ENCODE measurements around the gene OR51V1. TPM values are rescaled to one million over a fixed set of nuclear protein-coding genes. Genes with fewer than 3 reads are reported as not detected.

Gene OR51V1
- total and polyA plus RNA-seq, 2 donors (not counting 1 experiment from before 2014, with no cell fraction given): not detected

GRCh38 chr11:5242933-5243815, 42.7 kb upstream of the OR51V1 start:
- CTCF ChIA-PET: no interaction called here
- Histone ChIP-seq H2AFZ (ENCODE audit: insufficient read depth, low read depth, low read length, poor library complexity, severe bottlenecking) (no peak overlapping the region), H3K9me3 (ENCODE audit: control extremely low read depth in 1 of 3, control insufficient read depth in 2 of 3, insufficient read depth in 1 of 3, low read length in 2 of 3) (no peaks in the 10 kb centered on the region), H3K4me3 (ENCODE audit: control extremely low read depth in 1 of 5, extremely low read depth in 1 of 5, insufficient read depth in 1 of 5, low read depth in 2 of 5, low read length in 4 of 5) (no peak overlapping the region), H3K4me2 (replicated peaks; ENCODE audit: low read depth, low read length, poor library complexity, severe bottlenecking) (no peak overlapping the region), H3K9ac (ENCODE audit: low read length) (no peak overlapping the region), H3K27ac (ENCODE audit: low read length in 2 of 2) (no peak overlapping the region), H3K4me1 (ENCODE audit: control insufficient read depth in 2 of 2, insufficient read depth in 2 of 2, low read length in 2 of 2) (no peaks in the 10 kb centered on the region), H3K79me2 (ENCODE audit: control insufficient read depth, insufficient read depth, low read length) (no peaks in the 10 kb centered on the region), H3K27me3 (replicated peaks in 1 of 4; ENCODE audit: control extremely low read depth in 1 of 4, control insufficient read depth in 3 of 4, insufficient read depth in 4 of 4, low read length in 3 of 4) (no peaks in the 10 kb centered on the region), H4K20me1 (ENCODE audit: control insufficient read depth, insufficient read depth, low read length, poor library complexity, severe bottlenecking) (no peaks in the 10 kb centered on the region), H3K36me3 (replicated peaks in 1 of 2; ENCODE audit: control extremely low read depth in 1 of 2, control insufficient read depth in 1 of 2, extremely low read depth in 1 of 2, insufficient read depth in 2 of 2, low read length in 1 of 2) (no peaks in the 10 kb centered on the region)
- POLR2A ChIA-PET: no interaction called here
- Mint-ChIP-seq H3K9me3 (ENCODE audit: insufficient read depth) (no peaks in the 10 kb centered on the region), H3K27ac (no peak overlapping the region), H3K4me3 (no peak overlapping the region), H3K27me3 (peaks cover 17% of the 10 kb centered on the region), H3K4me1 (no peaks in the 10 kb centered on the region)
- ATAC-seq (ENCODE audit: low read depth) (no peak), DNase-seq (no peak)
- TF ChIP-seq CTCF (IDR thresholded peaks at IDR 0.05) (no peak), EZH2 (IDR thresholded peaks at IDR 0.05; ENCODE audit: borderline replicate concordance, insufficient read depth, low read depth, low read length, poor library complexity, severe bottlenecking) (no peak)
- intact Hi-C loops (cut with micrococcal nuclease): no loop called here
- 82% methylated on average over 6 of the region's 7 CpGs for WGBS (ENCODE audit: insufficient coverage)

GRCh38 chr11:5242208-5242607, 41.7 kb upstream of the OR51V1 start:
- Mint-ChIP-seq H3K27ac (no peak overlapping the region), H3K27me3 (peaks cover 17% of the 10 kb centered on the region), H3K4me3 (no peak overlapping the region), H3K4me1 (no peaks in the 10 kb centered on the region), H3K9me3 (ENCODE audit: insufficient read depth) (no peaks in the 10 kb centered on the region)
- intact Hi-C loops (cut with micrococcal nuclease): no loop called here
- POLR2A ChIA-PET: no interaction called here
- H3K4me2 ChIP-seq (replicated peaks; ENCODE audit: low read depth, low read length, poor library complexity, severe bottlenecking): no peak overlapping the region
- no peak overlapping the region for H3K9ac ChIP-seq (ENCODE audit: low read length)
- H3K4me1 ChIP-seq (ENCODE audit: control insufficient read depth in 2 of 2, insufficient read depth in 2 of 2, low read length in 2 of 2): no peaks in the 10 kb centered on the region
- H3K9me3 ChIP-seq (ENCODE audit: control extremely low read depth in 1 of 3, control insufficient read depth in 2 of 3, insufficient read depth in 1 of 3, low read length in 2 of 3): no peaks in the 10 kb centered on the region
- no CpG with 5 or more reads among the region's 2 CpGs for WGBS (ENCODE audit: insufficient coverage)
- no peak for DNase-seq
- no peaks in the 10 kb centered on the region for H4K20me1 ChIP-seq (ENCODE audit: control insufficient read depth, insufficient read depth, low read length, poor library complexity, severe bottlenecking)
- no peak for TF ChIP-seq EZH2 (IDR thresholded peaks at IDR 0.05; ENCODE audit: borderline replicate concordance, insufficient read depth, low read depth, low read length, poor library complexity, severe bottlenecking)
- TF ChIP-seq CTCF (IDR thresholded peaks at IDR 0.05): no peak
- H3K27ac ChIP-seq (ENCODE audit: low read length in 2 of 2): no peak overlapping the region
- H3K79me2 ChIP-seq (ENCODE audit: control insufficient read depth, insufficient read depth, low read length): no peaks in the 10 kb centered on the region
- no peak overlapping the region for H3K4me3 ChIP-seq (ENCODE audit: control extremely low read depth in 1 of 5, extremely low read depth in 1 of 5, insufficient read depth in 1 of 5, low read depth in 2 of 5, low read length in 4 of 5)
- no peak overlapping the region for H2AFZ ChIP-seq (ENCODE audit: insufficient read depth, low read depth, low read length, poor library complexity, severe bottlenecking)
- no peaks in the 10 kb centered on the region for H3K36me3 ChIP-seq (replicated peaks in 1 of 2; ENCODE audit: control extremely low read depth in 1 of 2, control insufficient read depth in 1 of 2, extremely low read depth in 1 of 2, insufficient read depth in 2 of 2, low read length in 1 of 2)
- H3K27me3 ChIP-seq (replicated peaks in 1 of 4; ENCODE audit: control extremely low read depth in 1 of 4, control insufficient read depth in 3 of 4, insufficient read depth in 4 of 4, low read length in 3 of 4): no peaks in the 10 kb centered on the region
- ATAC-seq (ENCODE audit: low read depth): no peak
- CTCF ChIA-PET: no interaction called here

All from B cell (primary cell).